ENCODE data around the gene ZNF222.
A peak's percentile ranks its signal among the peaks of the same experiment; 100 is the strongest.

The ZNF222 gene

DNA sequence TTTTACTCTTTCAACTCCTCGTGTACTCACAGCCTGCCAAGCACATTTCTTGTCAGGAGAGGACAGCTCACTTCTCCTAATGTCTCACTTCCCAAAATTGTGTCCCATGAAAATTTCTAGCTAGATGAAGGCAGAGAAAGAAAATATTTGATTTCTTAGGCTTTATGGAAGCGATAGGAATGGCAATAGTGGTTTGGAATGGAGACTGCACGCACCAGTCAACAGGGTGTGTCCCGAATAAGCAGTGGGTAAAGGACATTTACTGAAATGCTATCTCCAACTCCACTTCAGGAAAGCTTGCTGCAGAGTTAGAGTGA, 321 bp upstream of the ZNF222 start:
- DNase-seq (ENCODE audit: low spot score in 2 of 2): no peak
- peak overlapping the region; percentile 94 for H3K27ac Mint-ChIP-seq
- peaks cover 27% of the 10 kb centered on the region for H3K4me1 Mint-ChIP-seq
- peaks cover 23% of the 10 kb centered on the region for H3K36me3 Mint-ChIP-seq
- peak overlapping the region; percentile 92 for H3K4me3 Mint-ChIP-seq
- ATAC-seq: no peak
- H3K9me3 Mint-ChIP-seq: peaks cover 31% of the 10 kb centered on the region

DNA sequence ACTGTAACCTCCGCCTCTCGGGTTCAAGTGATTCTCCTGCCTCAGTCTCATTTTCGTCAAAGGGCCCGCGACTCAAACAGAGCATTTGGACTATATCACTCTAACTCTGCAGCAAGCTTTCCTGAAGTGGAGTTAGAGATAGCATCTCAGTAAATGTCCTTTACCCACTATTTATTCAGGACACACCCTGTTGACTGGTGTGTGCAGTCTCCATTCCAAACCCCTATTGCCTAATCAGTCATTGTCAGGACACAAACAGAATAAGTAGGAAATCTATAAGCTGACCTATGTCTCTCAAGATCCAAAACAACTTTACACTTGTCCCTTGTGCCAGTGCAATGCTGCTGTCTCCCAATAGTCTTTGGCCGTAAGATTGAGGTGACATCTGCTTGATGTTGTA, 1.4 kb downstream of the ZNF222 start:
- H3K27ac Mint-ChIP-seq: no peak overlapping the region
- ATAC-seq (no peak), DNase-seq (ENCODE audit: low spot score in 2 of 2) (no peak)
- H3K36me3 Mint-ChIP-seq: peaks cover 28% of the 10 kb centered on the region
- H3K4me3 Mint-ChIP-seq: peak overlapping the region; percentile 92
- peaks cover 27% of the 10 kb centered on the region for H3K4me1 Mint-ChIP-seq
- peaks cover 30% of the 10 kb centered on the region for H3K9me3 Mint-ChIP-seq

DNA sequence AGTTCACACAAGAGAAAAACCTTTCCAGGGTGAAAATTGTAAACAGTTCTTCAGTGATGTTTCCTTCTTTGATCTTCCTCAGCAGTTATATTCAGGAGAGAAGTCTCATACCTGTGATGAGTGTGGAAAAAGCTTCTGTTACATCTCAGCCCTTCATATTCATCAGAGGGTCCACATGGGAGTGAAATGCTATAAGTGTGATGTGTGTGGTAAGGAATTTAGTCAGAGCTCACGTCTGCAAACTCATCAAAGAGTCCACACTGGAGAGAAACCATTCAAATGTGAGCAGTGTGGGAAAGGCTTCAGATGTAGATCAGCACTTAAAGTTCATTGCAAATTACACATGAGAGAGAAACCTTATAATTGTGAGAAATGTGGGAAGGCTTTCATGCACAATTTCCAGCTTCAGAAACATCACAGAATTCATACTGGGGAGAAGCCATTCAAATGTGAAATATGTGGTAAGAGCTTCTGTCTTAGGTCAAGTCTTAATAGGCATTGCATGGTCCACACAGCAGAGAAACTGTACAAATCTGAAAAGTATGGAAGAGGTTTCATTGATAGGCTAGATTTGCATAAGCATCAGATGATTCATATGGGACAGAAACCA, 6.9 kb downstream of the ZNF222 start:
- Mint-ChIP-seq H3K27ac (no peak overlapping the region), H3K4me3 (no peak overlapping the region), H3K9me3 (peaks cover 42% of the 10 kb centered on the region), H3K36me3 (peaks cover 34% of the 10 kb centered on the region), H3K4me1 (peaks cover 9% of the 10 kb centered on the region)
- DNase-seq (ENCODE audit: low spot score in 2 of 2) (no peak), ATAC-seq (no peak)

DNA sequence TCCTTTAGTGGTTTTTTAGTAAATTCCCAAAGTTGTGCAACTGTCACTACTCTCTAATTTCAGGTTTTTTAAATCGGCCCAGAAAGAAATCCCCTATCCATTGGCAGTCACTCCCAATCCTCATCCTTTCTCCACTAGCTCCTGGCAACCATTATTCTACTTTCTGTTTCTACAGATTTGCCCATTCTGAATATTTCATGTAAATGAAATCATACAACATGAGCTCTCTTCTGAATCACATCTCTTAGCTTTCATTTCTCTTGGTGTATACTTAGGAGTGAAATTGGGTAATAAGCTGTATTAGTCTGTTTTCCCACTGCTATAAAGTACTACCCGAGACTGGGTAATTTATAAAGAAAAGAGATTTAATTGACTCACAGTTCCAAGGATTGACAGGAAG, 17.0 kb downstream of the ZNF222 start:
- DNase-seq (ENCODE audit: low spot score in 2 of 2) (no peak), ATAC-seq (no peak)
- Mint-ChIP-seq H3K4me3 (no peak overlapping the region), H3K27ac (no peak overlapping the region), H3K4me1 (no peaks in the 10 kb centered on the region), H3K9me3 (peaks cover 33% of the 10 kb centered on the region), H3K36me3 (no peaks in the 10 kb centered on the region)

DNA sequence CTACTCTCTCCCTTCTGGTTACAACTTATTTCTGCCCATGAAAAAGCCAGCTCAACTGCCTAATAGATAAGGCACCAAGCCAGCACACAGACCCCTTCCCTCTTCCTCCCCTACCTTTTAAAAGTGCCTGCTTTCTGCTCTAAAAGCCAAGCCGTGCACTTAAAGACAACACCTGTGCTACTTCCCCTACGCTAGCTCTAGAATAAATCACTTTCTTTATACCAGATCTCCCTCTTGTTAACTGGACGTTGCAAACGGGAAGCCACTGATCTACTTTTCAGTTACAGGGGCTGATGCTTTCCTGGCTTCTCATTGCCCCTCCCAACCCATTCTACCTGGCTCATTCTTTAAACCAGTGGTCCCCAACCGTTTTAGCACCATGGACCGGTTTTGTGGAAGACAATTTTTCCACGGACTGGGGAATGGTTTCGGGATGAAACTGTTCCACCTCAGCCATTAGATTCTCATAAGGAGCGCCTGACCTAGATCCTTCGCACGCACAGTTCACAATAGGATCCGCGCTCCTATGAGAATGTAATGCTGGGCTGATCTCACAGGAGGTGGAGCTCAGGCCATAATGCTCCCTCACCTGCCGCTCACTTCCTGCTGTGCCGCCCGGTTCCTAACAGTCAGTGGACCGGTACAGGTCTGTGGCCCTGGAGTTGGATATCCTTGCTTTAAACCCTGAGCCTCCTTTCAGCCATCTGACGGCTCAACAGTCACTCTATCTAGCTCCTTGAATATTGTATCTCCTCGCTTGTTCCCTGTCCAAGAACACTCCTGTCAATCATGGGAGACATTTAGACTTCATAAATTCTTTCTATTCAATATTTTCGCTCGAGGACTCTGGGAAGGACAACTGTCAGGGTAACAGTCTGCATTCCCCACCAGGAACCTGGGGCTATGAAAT, 25.8 kb downstream of the ZNF222 start:
- H3K27ac Mint-ChIP-seq: peak overlapping the region; percentile 56
- DNase-seq (ENCODE audit: low spot score in 2 of 2) (no peak), ATAC-seq (peak; percentile 43)
- H3K4me1 Mint-ChIP-seq: peaks cover 9% of the 10 kb centered on the region
- no peaks in the 10 kb centered on the region for H3K36me3 Mint-ChIP-seq
- H3K9me3 Mint-ChIP-seq: peaks cover 10% of the 10 kb centered on the region
- peak overlapping the region; percentile 76 for H3K4me3 Mint-ChIP-seq

DNA sequence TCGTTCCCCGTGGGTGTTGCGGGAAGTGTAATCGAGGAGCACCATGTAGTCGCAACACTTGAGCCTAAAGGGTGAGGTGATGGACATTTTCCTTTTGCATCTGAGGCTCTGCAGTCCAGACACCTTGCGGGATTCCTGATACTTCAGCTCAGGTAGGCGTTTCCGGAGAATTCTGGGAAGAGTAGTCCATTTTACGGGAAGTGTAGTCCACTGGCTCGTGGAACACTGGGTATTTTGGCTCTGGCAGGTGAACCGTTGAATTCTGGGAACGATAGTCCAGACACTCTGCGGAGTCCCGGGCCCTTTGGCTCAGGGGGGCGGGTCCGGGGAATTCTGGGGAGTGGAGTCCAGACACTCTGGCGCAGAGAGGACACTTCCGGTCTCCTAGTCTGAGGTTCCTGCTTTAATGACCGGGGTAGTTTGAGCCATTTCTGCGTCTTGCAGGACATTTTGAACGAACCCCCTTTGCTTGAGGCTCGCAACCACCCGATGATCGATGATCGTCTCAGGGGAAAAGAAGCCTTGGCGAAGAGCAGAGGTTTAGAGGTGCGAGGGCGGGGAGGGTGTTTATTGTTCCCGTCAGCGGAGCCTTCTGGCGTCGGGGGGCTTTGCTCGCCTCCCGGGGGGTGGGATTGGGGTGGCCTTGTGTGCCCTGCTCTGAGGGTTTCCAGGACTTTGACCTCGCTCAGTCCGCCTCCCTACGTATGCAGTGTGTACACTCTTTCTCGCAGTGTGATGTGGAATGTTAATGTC, 26.6 kb downstream of the ZNF222 start, which contains the start of gene ZNF223:
Gene ZNF223, plus strand, starts transcription at position 387 of the 753 bp plus-strand sequence. CDS start 3,141 bp downstream, outside the sequence.
- ATAC-seq (peak; percentile 47), DNase-seq (ENCODE audit: low spot score in 2 of 2) (no peak)
- peak within 1 kb of the TSS; percentile 56 for H3K27ac Mint-ChIP-seq
- peaks cover 10% of the 10 kb centered on the region for H3K9me3 Mint-ChIP-seq
- no peaks in the 10 kb centered on the region for H3K36me3 Mint-ChIP-seq
- H3K4me3 Mint-ChIP-seq: peak within 1 kb of the TSS; percentile 76
- H3K4me1 Mint-ChIP-seq: peaks cover 9% of the 10 kb centered on the region

DNA sequence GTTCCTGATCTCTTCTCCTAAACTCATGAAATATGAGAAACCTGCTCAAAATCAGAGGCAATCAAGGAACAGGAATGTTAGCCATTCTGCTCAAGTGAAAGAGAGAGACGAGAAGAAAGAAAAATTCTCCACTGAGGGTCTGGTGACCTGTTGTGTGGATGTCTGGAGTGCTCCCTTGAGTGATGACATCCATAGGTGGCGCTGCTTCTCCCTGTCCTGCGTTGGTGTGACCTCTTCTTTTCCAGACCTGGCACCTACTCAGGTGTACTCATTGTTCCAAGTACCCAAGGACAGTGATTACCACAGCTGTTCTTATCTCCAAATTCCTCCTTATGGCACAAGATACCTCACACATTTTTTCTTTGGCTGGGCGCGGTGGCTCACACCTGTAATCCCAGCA, 30.7 kb downstream of the ZNF222 start:
- DNase-seq (ENCODE audit: low spot score in 2 of 2): no peak
- ATAC-seq: no peak
- peaks cover 8% of the 10 kb centered on the region for H3K4me1 Mint-ChIP-seq
- no peak overlapping the region for H3K27ac Mint-ChIP-seq
- H3K4me3 Mint-ChIP-seq: no peak overlapping the region
- H3K9me3 Mint-ChIP-seq: peaks cover 8% of the 10 kb centered on the region
- H3K36me3 Mint-ChIP-seq: no peaks in the 10 kb centered on the region

DNA sequence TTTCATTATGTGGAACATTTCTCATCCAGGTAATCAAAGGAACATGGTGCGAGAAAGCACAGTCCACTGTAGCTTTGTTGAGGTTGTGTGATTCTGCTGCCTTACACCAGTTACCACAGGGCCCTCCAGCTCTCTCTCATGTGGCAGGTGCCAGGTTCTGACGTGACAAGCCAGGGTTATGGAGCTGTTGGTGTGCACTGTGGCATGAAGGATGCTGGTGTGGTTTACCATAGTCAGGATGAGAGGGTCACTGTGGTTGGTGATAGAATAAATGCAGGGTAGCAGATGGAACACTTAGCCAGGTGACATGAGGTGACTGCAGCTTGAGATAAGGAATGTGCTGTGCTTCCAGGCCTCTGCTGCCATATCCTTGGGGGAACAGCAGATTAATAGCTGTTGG, 34.0 kb downstream of the ZNF222 start:
- ATAC-seq (no peak), DNase-seq (ENCODE audit: low spot score in 2 of 2) (no peak)
- H3K27ac Mint-ChIP-seq: no peak overlapping the region
- no peak overlapping the region for H3K4me3 Mint-ChIP-seq
- H3K9me3 Mint-ChIP-seq: peaks cover 14% of the 10 kb centered on the region
- no peaks in the 10 kb centered on the region for H3K36me3 Mint-ChIP-seq
- no peaks in the 10 kb centered on the region for H3K4me1 Mint-ChIP-seq

DNA sequence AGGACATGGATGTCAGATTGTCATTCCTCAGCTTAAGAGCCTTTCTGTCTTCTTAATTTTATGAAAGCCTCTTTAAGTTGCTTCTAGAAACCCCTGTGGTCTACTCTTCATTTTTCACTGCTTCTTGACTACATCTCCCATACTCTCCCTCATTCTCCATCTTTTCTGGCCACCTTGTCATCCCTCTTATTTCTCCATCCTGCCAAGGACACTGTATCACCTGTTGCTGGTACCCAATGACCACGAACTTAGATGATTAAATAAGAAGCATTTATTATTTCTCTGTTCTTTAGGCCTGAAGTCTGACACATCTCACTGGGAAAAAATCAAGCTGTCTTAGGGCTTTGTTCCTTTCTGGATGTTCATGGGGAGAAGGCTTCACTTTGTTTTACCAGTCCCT, 35.9 kb downstream of the ZNF222 start:
- no peak overlapping the region for H3K4me3 Mint-ChIP-seq
- no peak overlapping the region for H3K27ac Mint-ChIP-seq
- peaks cover 17% of the 10 kb centered on the region for H3K9me3 Mint-ChIP-seq
- ATAC-seq: no peak
- DNase-seq (ENCODE audit: low spot score in 2 of 2): no peak
- H3K4me1 Mint-ChIP-seq: no peaks in the 10 kb centered on the region
- H3K36me3 Mint-ChIP-seq: no peaks in the 10 kb centered on the region

DNA sequence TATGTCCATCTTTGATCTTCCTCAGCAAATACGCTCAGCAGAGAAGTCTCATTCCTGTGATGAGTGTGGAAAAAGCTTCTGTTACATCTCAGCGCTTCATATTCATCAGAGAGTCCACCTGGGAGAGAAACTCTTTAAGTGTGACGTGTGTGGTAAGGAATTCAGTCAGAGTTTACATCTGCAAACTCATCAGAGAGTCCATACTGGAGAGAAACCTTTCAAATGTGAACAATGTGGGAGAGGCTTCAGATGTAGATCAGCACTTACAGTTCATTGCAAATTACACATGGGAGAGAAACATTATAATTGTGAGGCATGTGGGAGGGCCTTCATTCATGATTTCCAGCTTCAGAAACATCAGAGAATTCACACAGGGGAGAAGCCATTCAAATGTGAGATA, 41.1 kb downstream of the ZNF222 start:
- Mint-ChIP-seq H3K27ac (no peak overlapping the region), H3K4me3 (no peak overlapping the region), H3K36me3 (no peaks in the 10 kb centered on the region), H3K4me1 (peaks cover 5% of the 10 kb centered on the region), H3K9me3 (peaks cover 29% of the 10 kb centered on the region)
- ATAC-seq (no peak), DNase-seq (ENCODE audit: low spot score in 2 of 2) (no peak)

DNA sequence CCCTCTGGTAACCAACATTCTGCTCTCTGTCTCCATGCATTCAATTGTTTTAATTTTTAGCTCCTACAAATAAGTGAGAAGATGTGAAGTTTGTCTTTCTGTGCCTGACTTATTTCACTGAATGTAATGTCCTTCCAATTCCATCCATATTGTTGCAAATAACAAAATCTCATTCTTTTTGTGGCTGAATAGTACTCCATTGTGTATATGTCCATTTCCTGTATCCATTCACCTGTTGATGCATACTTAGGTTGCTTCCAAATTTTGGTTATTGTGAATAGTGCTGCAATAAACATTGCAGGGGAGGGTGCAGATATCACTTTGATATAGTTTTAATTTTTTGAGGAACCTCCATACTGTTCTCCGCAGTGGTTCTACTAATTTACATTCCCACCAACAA, 44.2 kb downstream of the ZNF222 start:
- peaks cover 25% of the 10 kb centered on the region for H3K4me1 Mint-ChIP-seq
- ATAC-seq (no peak), DNase-seq (ENCODE audit: low spot score in 2 of 2) (no peak)
- H3K4me3 Mint-ChIP-seq: no peak overlapping the region
- H3K9me3 Mint-ChIP-seq: peaks cover 32% of the 10 kb centered on the region
- no peaks in the 10 kb centered on the region for H3K36me3 Mint-ChIP-seq
- no peak overlapping the region for H3K27ac Mint-ChIP-seq

DNA sequence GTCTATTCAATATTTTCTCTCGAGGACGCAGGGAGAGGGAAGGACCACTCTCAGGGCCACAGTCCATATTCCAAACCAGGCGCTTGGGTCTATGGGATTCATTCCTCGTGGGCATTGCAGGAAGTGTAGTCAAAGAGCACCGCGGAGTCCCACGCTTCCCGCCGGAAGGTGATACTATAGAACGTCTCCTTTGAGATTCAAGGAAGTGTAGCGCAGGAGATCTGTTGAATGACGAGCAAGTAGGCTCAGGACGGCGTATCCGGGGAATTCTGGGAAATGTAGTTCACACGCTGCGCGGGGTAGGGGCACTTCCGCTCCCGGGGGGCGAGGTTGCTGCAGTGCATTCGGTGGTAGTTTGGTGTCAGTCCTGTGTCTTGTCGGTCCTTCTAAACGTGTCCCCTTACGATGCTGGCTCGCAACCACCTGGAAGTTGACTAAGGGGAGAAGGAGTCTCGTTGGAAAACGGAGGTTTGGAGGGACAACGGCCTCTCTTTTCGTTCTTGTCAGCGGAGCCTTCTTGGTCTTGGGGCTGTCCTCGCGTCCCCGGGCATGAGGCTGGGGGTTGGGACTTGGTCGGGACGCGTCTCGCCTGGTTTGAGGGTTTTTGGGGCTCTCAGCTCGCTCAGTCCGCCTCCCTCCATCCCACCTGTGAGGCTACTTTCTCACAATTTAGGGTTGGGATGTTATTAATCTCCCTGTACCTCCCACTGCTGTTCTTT, 46.8 kb downstream of the ZNF222 start, which contains the start of gene ZNF284:
Gene ZNF284, plus strand, starts transcription at position 336 of the 719 bp plus-strand sequence. CDS start 4,231 bp downstream, outside the sequence.
- ATAC-seq: peak; percentile 99

DNA sequence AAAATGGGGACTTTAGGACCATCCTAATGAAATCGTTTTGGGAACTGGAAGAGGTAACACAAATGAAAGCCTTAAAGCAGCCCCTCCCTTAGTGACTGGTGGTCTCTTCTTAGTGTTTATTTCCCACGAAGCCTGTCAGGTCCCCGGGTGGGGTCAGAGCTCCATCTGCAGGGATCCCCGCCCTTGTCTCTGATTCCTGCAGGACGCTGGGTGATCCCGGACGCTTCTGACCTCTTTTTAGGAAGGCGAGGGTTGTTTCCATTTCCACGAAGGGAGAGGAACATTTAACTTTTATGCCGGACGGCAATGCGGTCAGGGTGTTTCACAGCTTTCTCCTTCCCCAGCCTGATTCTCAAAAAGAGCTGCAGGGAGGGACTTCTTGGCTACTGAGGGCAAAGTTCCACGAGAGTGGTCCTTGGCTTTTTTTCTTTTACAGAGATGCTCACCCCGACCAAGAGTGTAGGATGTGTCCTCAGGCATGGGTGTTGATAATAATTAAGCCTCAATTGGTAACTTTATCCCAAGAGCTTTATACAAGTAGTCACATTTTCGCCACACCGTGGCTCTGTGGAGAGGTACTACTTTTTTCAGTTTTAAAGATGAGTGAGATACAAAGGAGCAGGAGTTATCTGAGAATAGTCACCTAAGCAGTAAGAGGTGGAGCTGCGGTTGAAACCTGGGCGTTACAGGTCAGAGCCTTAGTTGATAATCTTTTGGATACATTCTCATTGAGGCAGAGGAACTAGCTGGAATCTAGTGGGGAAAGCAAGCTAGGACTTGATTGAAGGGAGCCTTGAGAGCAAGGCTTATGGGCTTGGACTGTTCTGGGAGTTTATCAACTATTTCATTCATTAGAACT, 47.6 kb downstream of the ZNF222 start:
- Mint-ChIP-seq H3K36me3 (no peaks in the 10 kb centered on the region), H3K27ac (peak overlapping the region; percentile 79), H3K4me3 (peak overlapping the region; percentile 84), H3K4me1 (peaks cover 25% of the 10 kb centered on the region), H3K9me3 (peaks cover 19% of the 10 kb centered on the region)
- DNase-seq (ENCODE audit: low spot score in 2 of 2) (no peak), ATAC-seq (no peak)

More for the DNA sequence above, 46.8 kb downstream of the ZNF222 start, which contains the start of gene ZNF284:
- Mint-ChIP-seq H3K4me1 (peaks cover 25% of the 10 kb centered on the region), H3K9me3 (peaks cover 22% of the 10 kb centered on the region), H3K27ac (peak within 1 kb of the TSS; percentile 79), H3K36me3 (no peaks in the 10 kb centered on the region), H3K4me3 (peak within 1 kb of the TSS; percentile 84)
- DNase-seq (ENCODE audit: low spot score in 2 of 2): peak; percentile 60 to 84

DNA sequence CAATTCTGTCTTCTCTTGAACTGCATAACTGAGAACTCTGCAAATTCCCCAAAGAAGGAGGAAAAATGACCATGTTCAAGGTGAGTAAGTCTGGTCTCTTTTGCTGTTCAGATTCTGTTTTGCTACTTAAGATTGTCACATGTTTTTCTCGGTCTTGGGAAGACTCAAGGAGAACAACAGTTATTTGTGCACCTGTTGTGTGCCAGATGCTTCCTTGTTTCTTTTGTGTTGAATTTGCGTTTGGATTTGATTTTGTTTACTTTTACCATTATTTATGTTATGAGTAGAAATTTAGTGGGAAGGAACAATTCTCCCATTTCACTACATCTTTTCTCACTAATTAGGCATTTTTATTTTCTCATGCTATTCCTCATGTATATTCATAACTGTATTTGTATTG, 51.1 kb downstream of the ZNF222 start:
- DNase-seq (ENCODE audit: low spot score in 2 of 2) (no peak), ATAC-seq (no peak)
- no peak overlapping the region for H3K27ac Mint-ChIP-seq
- peaks cover 9% of the 10 kb centered on the region for H3K9me3 Mint-ChIP-seq
- H3K36me3 Mint-ChIP-seq: peaks cover 20% of the 10 kb centered on the region
- H3K4me1 Mint-ChIP-seq: peaks cover 20% of the 10 kb centered on the region
- H3K4me3 Mint-ChIP-seq: no peak overlapping the region

Data from stimulated activated effector memory CD8-positive, alpha-beta T cell treated with anti-CD3 and anti-CD28 coated beads, Interleukin-12 subunit alpha, Interleukin-12 subunit beta, amount 100 ng/mL, for 72 hours (primary cell).